Kidney tubule cell (primary cell): ENCODE results near the gene IKZF3.
"Not testable (repeated sequence)": the region's sequence is repeated elsewhere in the genome, so short reads cannot be mapped to it uniquely, and the experiment has no call there.

Experiments used
- DNase-seq: peaks from one replicate; pipeline ENCODE4 v3.0.0-alpha.2; 2018; ENCODE audit warnings: low spot score

Gene IKZF3

GRCh38 chr17:39754958-39755553 is 109.1 kb downstream of the IKZF3 start:
- DNase-seq: no peak

GRCh38 chr17:39754161-39754957 is 109.8 kb downstream of the IKZF3 start:
- DNase-seq: peak; percentile 96

GRCh38 chr17:39753514-39754160 is 110.5 kb downstream of the IKZF3 start:
- no peak for DNase-seq

GRCh38 chr17:39752241-39752881 is 111.8 kb downstream of the IKZF3 start:
- no peak for DNase-seq

GRCh38 chr17:39751637-39752036 is 112.5 kb downstream of the IKZF3 start:
- no peak for DNase-seq

GRCh38 chr17:39751016-39751543 is 113.0 kb downstream of the IKZF3 start:
- no peak for DNase-seq

GRCh38 chr17:39750131-39751015 is 113.7 kb downstream of the IKZF3 start:
- DNase-seq: peak; percentile 32

GRCh38 chr17:39748444-39749034 is 115.6 kb downstream of the IKZF3 start:
- DNase-seq: not testable (repeated sequence)

GRCh38 chr17:39747745-39748144 is 116.4 kb downstream of the IKZF3 start:
- no peak for DNase-seq

- DNase-seq: no peak
These were observed 118.0 kb downstream of the IKZF3 start for GRCh38 chr17:39746145-39746461.

GRCh38 chr17:39745335-39746144 is 118.6 kb downstream of the IKZF3 start:
- no peak for DNase-seq

- no peak for DNase-seq
These were observed 119.3 kb downstream of the IKZF3 start for GRCh38 chr17:39744836-39745215.

GRCh38 chr17:39744075-39744835 is 119.9 kb downstream of the IKZF3 start:
- DNase-seq: no peak

GRCh38 chr17:39742856-39743436 is 121.2 kb downstream of the IKZF3 start:
- DNase-seq: no peak

GRCh38 chr17:39742126-39742855 is 121.8 kb downstream of the IKZF3 start:
- no peak for DNase-seq

- peak; percentile 94 for DNase-seq
These were observed 123.6 kb downstream of the IKZF3 start for GRCh38 chr17:39740357-39741111.

GRCh38 chr17:39739885-39740356 is 124.2 kb downstream of the IKZF3 start:
- DNase-seq: peak; percentile 48
